NT2/D1 (cell line): ENCODE measurements around the gene CYGB.
"Not testable (repeated sequence)": the region's sequence is repeated elsewhere in the genome, so short reads cannot be mapped to it uniquely, and the experiment has no call there.

Source experiments
- DNase-seq: peaks from one replicate; pipeline ENCODE4 v3.0.0-alpha.2; 2011; ENCODE audit warnings: low read depth, low spot score
- H3K27me3 ChIP-seq: 2 replicates; pipeline ENCODE4 v1.6.0; 2011; ENCODE audit warnings: mild to moderate bottlenecking; ENCODE audit not compliant: insufficient read length, insufficient read depth
- H3K36me3 ChIP-seq: 2 replicates; pipeline ENCODE4 v1.6.1; 2011; ENCODE audit warnings: mild to moderate bottlenecking, low read length, mixed read lengths; ENCODE audit not compliant: insufficient read depth, insufficient read length
- H3K4me1 ChIP-seq: 2 replicates; pipeline ENCODE4 v1.5.1; 2011; ENCODE audit not compliant: insufficient read depth, insufficient read length
- H3K4me3 ChIP-seq: 2 replicates; pipeline ENCODE4 v1.5.1; 2011; ENCODE audit warnings: low read depth; ENCODE audit not compliant: insufficient read length
- H3K9ac ChIP-seq: 2 replicates; pipeline ENCODE4 v1.6.0; 2011; ENCODE audit warnings: low read depth; ENCODE audit not compliant: insufficient read length
- H3K9me3 ChIP-seq: 2 replicates; pipeline ENCODE4 v1.5.1; 2011; ENCODE audit warnings: mild to moderate bottlenecking, low read length; ENCODE audit not compliant: insufficient read depth
- SUZ12 ChIP-seq: IDR thresholded peaks from 2 replicates; pipeline ENCODE4 v1.6.1; 2011; ENCODE audit not compliant: insufficient read length, insufficient read depth; ENCODE audit errors: extremely low read depth
- YY1 ChIP-seq: IDR thresholded peaks from 2 replicates; pipeline ENCODE4 v1.6.1; 2011; ENCODE audit not compliant: insufficient read length, insufficient read depth
- ZNF274 ChIP-seq: IDR thresholded peaks from 2 replicates; pipeline ENCODE4 v1.6.1; 2011; ENCODE audit warnings: mild to moderate bottlenecking, low read depth, low read length

CYGB gene

GRCh38 chr17:76566613-76566943, 29.1 kb upstream of the CYGB start:
- peaks cover 46% of the 10 kb centered on the region for H3K36me3 ChIP-seq
- peaks cover 12% of the 10 kb centered on the region for H3K4me1 ChIP-seq
- no peak for DNase-seq

GRCh38 chr17:76565728-76566612, 28.5 kb upstream of the CYGB start:
- peaks cover 12% of the 10 kb centered on the region for H3K4me1 ChIP-seq
- no peak overlapping the region for H3K9ac ChIP-seq
- no peak overlapping the region for H3K4me3 ChIP-seq
- H3K36me3 ChIP-seq, result peaks cover 52% of the 10 kb centered on the region
- no peak for DNase-seq
- TF ChIP-seq SUZ12 (no peak), ZNF274 (no peak), YY1 (no peak)
- H3K27me3 ChIP-seq, result no peaks in the 10 kb centered on the region
- no peaks in the 10 kb centered on the region for H3K9me3 ChIP-seq

More at GRCh38 chr17:76566613-76566943, 29.1 kb upstream of the CYGB start:
- no peaks in the 10 kb centered on the region for H3K9me3 ChIP-seq
- no peaks in the 10 kb centered on the region for H3K27me3 ChIP-seq
- H3K9ac ChIP-seq, result no peak overlapping the region
- TF ChIP-seq SUZ12 (no peak), YY1 (no peak), ZNF274 (no peak)
- no peak overlapping the region for H3K4me3 ChIP-seq

DNA sequence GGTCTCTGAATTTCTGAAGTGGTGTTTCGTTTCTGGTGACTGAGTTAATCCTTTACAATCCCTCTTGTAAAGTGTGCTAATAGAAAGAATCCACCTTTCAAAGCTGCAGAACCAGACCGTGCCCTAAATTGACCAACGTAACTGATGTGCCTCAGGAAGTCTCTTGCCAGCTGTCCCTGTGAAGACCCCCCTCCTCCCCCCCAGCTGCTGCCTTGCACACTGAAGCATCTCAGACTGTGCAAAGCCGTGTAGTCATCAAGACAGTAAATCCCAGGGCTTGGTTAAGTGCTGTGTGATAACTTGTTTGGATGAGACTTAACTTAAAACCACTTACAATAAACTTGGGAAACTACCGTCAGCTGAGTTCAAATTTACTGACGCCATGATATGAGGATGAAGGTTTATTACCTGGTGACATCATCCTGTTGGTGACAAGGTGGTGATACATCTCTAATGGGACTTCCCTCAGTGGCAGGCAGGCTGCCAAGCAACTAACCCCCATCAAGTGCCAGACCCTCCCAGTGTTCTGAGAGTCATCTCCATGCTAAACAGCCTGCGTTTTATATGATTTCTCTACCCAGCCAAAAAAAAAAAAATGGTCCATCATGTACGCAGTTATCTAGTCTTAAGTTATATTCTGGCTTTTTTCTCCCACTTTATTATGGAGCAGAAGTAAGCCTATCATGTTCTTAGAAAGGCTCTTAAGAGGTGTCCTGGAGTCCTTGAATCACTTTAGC, 27.6 kb upstream of the CYGB start:
- not testable (repeated sequence) for H3K9ac ChIP-seq, DNase-seq, H3K27me3 ChIP-seq, H3K4me3 ChIP-seq, H3K9me3 ChIP-seq
- Histone ChIP-seq H3K4me1 (peaks cover 11% of the 10 kb centered on the region), H3K36me3 (peaks cover 60% of the 10 kb centered on the region)

DNA sequence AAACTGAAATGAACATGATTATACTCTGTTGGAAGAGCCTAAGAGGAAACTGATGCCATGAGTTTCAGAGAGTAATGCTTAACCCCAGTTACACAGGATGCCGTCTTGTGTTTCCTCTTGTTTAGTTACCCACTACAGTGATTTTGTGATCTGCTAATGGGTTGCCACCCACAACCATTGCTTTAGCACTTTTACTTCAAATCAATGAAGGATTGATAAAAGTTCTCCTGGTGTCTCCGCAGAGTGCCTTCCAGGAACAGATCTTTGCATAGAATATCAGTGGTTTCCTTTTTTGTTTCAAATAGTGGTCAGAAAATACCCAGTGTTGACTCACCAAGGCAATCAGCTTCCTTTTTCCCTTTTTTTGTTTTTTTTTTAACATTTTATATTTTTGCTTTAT, 25.9 kb upstream of the CYGB start:
- DNase-seq, H3K4me1 ChIP-seq, H3K27me3 ChIP-seq, H3K9ac ChIP-seq, H3K4me3 ChIP-seq, H3K9me3 ChIP-seq: not testable (repeated sequence)
- H3K36me3 ChIP-seq, result peaks cover 78% of the 10 kb centered on the region

- Histone ChIP-seq H3K4me3 (no peak overlapping the region), H3K36me3 (peaks cover 84% of the 10 kb centered on the region)
Measured at GRCh38 chr17:76562734-76563148, 25.2 kb upstream of the CYGB start.

GRCh38 chr17:76561799-76562268, 24.3 kb upstream of the CYGB start:
- Histone ChIP-seq H3K9me3 (no peaks in the 10 kb centered on the region), H3K4me3 (no peak overlapping the region), H3K4me1 (peaks cover 2% of the 10 kb centered on the region), H3K36me3 (peaks cover 78% of the 10 kb centered on the region), H3K9ac (peak overlapping the region; percentile 1), H3K27me3 (no peaks in the 10 kb centered on the region)
- no peak for DNase-seq
- no peak for TF ChIP-seq SUZ12
- no peak for TF ChIP-seq YY1
- no peak for TF ChIP-seq ZNF274

More at GRCh38 chr17:76562734-76563148, 25.2 kb upstream of the CYGB start:
- TF ChIP-seq YY1, result no peak
- no peak for TF ChIP-seq SUZ12
- no peak for TF ChIP-seq ZNF274
- no peaks in the 10 kb centered on the region for H3K9me3 ChIP-seq
- H3K9ac ChIP-seq, result no peak overlapping the region
- no peaks in the 10 kb centered on the region for H3K27me3 ChIP-seq
- H3K4me1 ChIP-seq, result peaks cover 2% of the 10 kb centered on the region
- no peak for DNase-seq

GRCh38 chr17:76561332-76561731, 23.8 kb upstream of the CYGB start:
- Histone ChIP-seq H3K4me3 (no peak overlapping the region), H3K27me3 (no peaks in the 10 kb centered on the region), H3K9me3 (no peaks in the 10 kb centered on the region), H3K4me1 (peaks cover 2% of the 10 kb centered on the region), H3K9ac (no peak overlapping the region), H3K36me3 (peaks cover 73% of the 10 kb centered on the region)
- TF ChIP-seq YY1, result no peak
- TF ChIP-seq SUZ12, result no peak
- TF ChIP-seq ZNF274, result no peak
- no peak for DNase-seq
